HL-60 (cell line): Measurements from ENCODE around the gene LINGO4.
A peak's percentile ranks its signal among the peaks of the same experiment; 100 is the strongest.

Experiments
- DNase-seq, 2 experiments: peaks; one replicate each; pipeline ENCODE4 v3.0.0-alpha.2; 2010 to 2020; ENCODE audit warnings: low read depth in 1 of 2, low spot score in 1 of 2
- H3K27ac ChIP-seq: fragments of 250-450 bp; sonication (Bioruptor Pico); replicated peaks from 2 replicates; pipeline ENCODE4 v1.5.1; 2020; ENCODE audit warnings: mild to moderate bottlenecking, moderate library complexity
- H3K27me3 ChIP-seq: fragments of 250-450 bp; sonication (Bioruptor Pico); 2 replicates; pipeline ENCODE4 v1.5.1; 2021; ENCODE audit warnings: mild to moderate bottlenecking, moderate library complexity; ENCODE audit not compliant: insufficient read depth, poor library complexity, severe bottlenecking
- H3K4me3 ChIP-seq: replicated peaks from 2 replicates; pipeline ENCODE4 v1.5.1; 2011; ENCODE audit warnings: mild to moderate bottlenecking, control low read depth, low read length; ENCODE audit not compliant: insufficient read depth
- GABPA ChIP-seq: IDR thresholded peaks from 2 replicates; pipeline ENCODE4 v1.6.1; 2012; ENCODE audit warnings: low read depth
- POLR2AphosphoS5 ChIP-seq: IDR thresholded peaks from 2 replicates; pipeline ENCODE4 v1.6.1; 2012; ENCODE audit warnings: low read depth
- REST ChIP-seq: IDR thresholded peaks from 2 replicates; pipeline ENCODE4 v1.6.1; 2012; ENCODE audit warnings: low read depth; ENCODE audit not compliant: insufficient replicate concordance
- SPI1 ChIP-seq: IDR thresholded peaks from 2 replicates; pipeline ENCODE4 v1.6.1; 2012; ENCODE audit warnings: low read depth, mild to moderate bottlenecking, borderline replicate concordance
- TF ChIP-seq, protein P1 (sequence below): IDR thresholded peaks from one replicate; pipeline ENCODE4 v1.5.1; 2011; ENCODE audit warnings: low read length, control low read depth, inconsistent platforms; ENCODE audit not compliant: insufficient read depth

Gene LINGO4

GRCh38 chr1:151800830-151801229 lies 4.4 kb downstream of the LINGO4 start:
- no peak overlapping the region for H3K4me3 ChIP-seq
- no peak for DNase-seq
- no peak overlapping the region for H3K27ac ChIP-seq
- peaks cover 9% of the 10 kb centered on the region for H3K27me3 ChIP-seq
- TF ChIP-seq GABPA (no peak), SPI1 (no peak), POLR2AphosphoS5 (no peak), REST (no peak)
- TF ChIP-seq, protein P1, sequence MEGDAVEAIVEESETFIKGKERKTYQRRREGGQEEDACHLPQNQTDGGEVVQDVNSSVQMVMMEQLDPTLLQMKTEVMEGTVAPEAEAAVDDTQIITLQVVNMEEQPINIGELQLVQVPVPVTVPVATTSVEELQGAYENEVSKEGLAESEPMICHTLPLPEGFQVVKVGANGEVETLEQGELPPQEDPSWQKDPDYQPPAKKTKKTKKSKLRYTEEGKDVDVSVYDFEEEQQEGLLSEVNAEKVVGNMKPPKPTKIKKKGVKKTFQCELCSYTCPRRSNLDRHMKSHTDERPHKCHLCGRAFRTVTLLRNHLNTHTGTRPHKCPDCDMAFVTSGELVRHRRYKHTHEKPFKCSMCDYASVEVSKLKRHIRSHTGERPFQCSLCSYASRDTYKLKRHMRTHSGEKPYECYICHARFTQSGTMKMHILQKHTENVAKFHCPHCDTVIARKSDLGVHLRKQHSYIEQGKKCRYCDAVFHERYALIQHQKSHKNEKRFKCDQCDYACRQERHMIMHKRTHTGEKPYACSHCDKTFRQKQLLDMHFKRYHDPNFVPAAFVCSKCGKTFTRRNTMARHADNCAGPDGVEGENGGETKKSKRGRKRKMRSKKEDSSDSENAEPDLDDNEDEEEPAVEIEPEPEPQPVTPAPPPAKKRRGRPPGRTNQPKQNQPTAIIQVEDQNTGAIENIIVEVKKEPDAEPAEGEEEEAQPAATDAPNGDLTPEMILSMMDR, result no peak

DNA sequence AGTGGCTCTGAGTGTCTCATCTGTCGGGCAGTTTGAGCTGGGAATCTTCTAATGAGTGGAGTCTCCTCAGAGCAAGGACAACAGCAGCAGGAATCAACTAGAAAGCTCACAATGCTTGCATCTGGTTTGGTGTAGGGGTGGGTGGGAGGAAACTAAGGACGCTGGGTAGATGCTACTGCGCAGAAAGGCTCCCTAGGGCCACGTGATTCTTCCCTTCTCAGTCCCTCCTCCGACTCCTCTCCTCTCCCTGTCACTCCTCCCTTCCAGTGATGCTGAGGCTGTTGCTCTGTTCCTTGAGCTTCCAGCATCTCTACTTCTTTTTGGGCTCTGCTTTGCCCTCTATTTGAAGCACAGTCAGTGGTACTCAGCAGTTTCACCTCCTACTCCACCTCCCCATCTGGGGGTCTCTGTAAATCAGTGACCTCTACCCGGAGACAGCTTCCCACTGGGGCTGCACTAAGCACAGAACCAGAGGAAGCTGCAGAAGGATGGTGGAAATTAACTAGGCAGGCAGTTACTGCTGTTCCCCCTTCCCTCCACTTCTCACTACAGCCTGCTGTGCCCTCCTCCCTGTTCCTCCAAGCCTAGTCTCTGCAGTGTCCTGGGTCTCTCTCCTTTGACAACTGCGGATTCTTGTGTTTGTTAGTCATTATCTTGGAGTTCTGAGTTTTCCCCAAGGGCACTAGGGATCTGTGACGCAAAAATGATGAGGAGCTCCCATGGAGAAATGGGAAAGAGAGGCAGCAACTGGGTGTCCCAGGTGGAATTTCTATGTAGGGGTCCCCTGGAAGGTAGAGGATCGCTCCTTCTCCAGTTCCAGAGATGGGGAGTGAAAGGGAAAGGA lies 5.8 kb downstream of the LINGO4 start:
- TF ChIP-seq, protein P1, result no peak
- TF ChIP-seq SPI1 (no peak), GABPA (no peak), REST (no peak), POLR2AphosphoS5 (no peak)
- no peak overlapping the region for H3K27ac ChIP-seq
- H3K4me3 ChIP-seq, result no peak overlapping the region
- peaks cover 9% of the 10 kb centered on the region for H3K27me3 ChIP-seq
- DNase-seq, result no peak

DNA sequence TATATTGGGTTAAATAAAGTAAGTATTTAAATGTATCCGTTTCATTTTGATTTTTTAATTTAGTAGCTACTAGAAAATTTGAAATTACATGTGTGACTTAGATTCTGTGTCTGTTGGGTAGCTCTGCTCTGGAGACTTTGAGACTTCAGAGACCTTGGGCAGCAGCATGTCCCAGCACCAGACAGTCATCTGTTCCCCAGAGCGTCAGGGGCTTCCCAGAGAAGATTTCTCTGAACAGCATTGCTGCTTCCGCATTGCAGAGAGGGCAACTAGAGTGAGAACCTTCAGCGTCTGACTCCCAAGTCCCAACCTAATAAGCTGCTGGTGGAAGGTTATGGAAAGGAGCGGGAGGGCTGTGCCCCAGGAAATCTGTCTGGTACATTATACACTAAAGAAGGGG lies 6.6 kb downstream of the LINGO4 start:
- no peak for DNase-seq
- Histone ChIP-seq H3K4me3 (no peak overlapping the region), H3K27ac (no peak overlapping the region), H3K27me3 (peaks cover 9% of the 10 kb centered on the region)
- no peak for TF ChIP-seq POLR2AphosphoS5

DNA sequence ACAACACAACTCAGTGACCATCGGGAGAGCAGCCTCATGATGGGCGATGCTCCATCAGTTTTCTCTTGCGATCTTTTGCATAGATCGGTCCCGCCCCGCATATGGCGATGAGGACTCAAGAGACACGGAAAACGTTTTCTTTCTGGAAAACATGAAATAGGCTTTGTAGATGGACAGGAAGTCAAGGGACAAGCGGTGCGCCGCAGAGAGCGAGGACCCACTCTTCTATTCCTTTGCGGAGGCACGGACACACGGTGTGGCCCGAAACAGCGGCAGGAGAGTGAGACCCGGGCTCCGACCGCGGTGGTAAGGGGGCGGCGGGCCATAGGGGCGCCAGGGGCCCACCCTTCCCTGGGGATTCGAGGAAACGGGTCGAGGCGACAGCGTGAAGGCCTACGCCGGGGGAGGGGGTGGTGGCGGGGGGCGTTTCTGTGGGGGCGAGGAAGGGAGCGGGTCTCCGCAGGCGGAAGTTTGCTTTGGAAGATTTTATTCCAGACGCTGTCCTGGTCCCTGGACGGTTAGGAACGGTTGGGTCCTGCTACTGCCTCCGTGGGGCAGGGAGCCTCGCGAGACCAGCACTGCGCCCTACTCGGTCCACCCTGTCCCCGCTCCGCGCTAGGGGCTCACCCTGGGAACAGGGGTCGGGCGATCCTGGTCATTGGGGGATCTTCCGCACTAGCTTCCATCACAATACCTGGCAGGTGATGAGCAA lies 14.1 kb downstream of the LINGO4 start:
- DNase-seq, result peak in 1 of 2 experiments; percentile 7
- Histone ChIP-seq H3K4me3 (peak overlapping the region; percentile 67), H3K27ac (peak overlapping the region; percentile 3), H3K27me3 (no peaks in the 10 kb centered on the region)
- no peak for TF ChIP-seq REST
- no peak for TF ChIP-seq SPI1
- no peak for TF ChIP-seq POLR2AphosphoS5
- TF ChIP-seq, protein P1, result no peak
- no peak for TF ChIP-seq GABPA
